GM19328 (cell line): ENCODE measurements around the gene CCL26.
"Not testable (repeated sequence)": the region's sequence is repeated elsewhere in the genome, so short reads cannot be mapped to it uniquely, and the experiment has no call there.

Experiments
- ATAC-seq: cut with Tn5 transposase; IDR thresholded peaks from one replicate; pipeline ENCODE4 v1.9.1; 2021; ENCODE audit warnings: mild to moderate bottlenecking, moderate library complexity; ENCODE audit not compliant: unreplicated experiment

CCL26 gene

GRCh38 chr7:75739796-75740672, 32.0 kb downstream of the CCL26 start:
- peak; percentile 13 for ATAC-seq

GRCh38 chr7:75738975-75739795, 32.8 kb downstream of the CCL26 start:
- peak; percentile 95 for ATAC-seq

- ATAC-seq, result no peak
Measured at GRCh38 chr7:75738604-75738974, 33.4 kb downstream of the CCL26 start, which contains the start of gene HIP1. HIP1 (minus strand) TSS chr7:75738941; CDS start chr7:75738920, 21 bp downstream.

DNA sequence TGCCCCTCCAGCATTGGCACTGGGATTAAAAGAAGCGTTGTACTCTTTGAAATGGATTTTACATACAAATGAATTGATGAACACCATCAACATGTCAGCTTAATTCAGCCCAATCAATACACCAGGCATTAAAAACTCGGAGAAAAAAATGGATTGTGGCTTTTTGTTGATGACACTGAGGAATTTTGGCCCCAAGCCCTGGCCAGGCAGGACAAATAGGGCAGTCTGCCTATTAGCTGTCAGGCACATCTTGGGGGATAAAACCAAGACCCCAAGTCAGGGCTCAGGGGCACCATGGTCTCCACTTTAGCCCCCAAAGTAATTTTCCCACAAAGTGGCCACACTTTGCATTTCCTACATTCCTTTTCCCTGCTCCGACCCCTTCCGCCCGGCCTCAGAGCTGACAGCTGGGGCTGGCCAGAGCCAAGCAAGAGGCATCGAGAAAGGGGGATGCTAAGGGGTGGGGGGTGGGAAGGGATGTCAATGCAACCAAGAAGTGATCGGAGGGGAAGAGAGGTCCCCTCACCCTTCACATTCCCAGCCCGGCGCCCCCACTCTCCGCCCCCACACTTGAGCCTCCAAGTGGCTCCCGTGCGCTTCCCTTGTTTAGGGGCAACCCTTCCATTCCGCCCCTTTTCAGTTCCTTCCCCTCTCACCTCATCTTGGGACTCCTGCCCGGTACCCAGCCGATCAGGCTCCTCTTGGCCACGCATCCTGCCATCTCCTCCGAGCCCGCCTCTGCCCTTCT, 34.0 kb downstream of the CCL26 start:
- no peak for ATAC-seq

DNA sequence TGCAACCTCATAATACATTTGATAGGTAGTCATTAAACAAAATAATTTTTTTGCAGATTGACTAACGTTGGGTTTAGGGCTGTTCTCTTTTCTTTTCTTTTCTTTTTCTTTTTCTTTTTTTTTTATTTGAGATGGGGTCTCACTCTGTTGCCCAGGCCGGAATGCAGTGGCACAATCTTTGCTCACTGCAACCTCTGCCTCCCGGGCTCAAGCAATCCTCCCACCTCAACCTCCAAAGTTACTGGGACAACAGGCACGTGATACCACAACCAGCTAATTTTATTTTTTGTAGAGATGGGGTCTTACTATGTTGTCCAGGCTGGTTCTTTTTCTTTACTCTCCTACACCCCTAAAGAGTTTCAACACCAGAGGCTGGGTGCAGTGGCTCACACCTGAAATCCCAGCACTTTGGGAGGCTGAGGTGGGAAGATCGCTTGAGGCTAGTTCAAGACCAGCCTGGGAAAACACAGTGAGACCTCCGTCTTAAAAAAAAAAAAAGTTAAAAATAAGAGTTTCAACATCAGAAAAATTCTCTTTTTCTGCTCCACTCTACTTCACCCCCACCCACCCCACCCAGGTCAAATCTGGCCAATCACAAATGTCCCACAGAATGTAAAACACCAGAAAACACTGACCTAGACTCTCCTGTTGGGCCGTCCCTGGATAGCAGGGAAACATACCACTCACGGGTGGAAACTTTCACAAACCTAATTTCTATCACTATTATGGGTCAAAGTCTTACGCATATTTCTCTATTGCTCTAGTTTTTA, 36.2 kb downstream of the CCL26 start:
- ATAC-seq, result no peak

DNA sequence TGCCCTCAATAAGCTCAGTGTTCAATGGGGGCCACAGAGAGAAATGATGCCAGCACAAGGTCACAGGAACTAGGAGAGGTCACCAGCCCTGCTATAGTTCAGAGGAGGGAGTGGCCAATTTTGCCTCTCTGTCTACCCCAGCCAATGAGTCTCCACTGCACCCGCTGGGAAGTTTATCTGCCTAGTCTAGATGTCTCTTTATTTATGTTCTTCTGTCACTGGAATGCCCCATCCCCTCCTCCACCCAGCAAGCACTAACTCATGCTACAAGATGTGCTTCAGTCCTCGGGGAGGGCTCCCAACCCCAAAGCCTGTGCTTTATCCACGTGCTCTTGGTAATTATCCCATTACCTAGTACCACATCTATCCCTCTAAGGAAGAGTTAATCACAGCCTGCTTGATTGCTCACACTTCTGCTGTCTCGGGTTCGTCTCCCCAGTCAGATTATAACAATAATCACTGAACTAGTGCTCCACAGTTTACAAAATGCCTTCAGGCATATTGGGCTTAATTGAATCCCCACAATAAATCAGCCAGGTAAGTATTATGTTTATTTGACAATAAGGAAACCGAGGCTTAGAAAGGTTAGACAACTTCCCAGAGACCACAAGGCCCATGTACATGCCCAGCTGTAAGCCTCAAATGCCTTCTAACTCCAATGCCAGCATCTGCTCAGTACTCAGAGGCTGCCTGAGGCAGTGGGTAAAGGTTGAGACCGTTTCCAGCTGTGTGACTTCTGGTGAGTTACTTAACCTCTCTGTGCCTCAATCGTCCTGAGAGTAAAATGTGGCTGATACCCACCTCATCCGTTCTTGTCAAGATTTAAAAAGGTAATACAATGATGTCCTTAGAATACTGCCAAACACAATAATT, 37.2 kb downstream of the CCL26 start:
- no peak for ATAC-seq

GRCh38 chr7:75732764-75733630, 39.0 kb downstream of the CCL26 start:
- ATAC-seq, result no peak

GRCh38 chr7:75732016-75732521, 39.9 kb downstream of the CCL26 start:
- no peak for ATAC-seq

DNA sequence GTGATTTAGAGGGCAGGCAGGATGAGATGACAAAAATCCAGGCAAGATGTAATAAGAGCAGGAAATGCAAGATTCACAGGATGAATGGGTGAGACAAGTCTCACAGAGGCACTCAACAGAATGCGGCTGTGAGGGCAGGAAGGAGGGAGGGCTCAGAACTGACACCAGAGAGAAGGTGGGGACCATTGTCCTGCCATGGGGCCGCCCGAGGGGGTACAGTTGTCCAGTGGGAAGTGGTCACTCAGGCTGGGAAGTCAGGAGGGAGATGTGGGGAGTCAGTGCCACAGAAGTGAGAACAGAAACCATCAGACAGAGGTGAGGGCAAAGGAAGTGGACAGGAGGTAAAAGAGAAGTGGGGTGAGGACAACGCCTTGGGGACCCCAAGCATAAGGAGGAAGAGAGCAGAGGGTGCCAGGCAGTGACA, 42.1 kb downstream of the CCL26 start:
- ATAC-seq, result no peak

- ATAC-seq, result no peak
Measured at GRCh38 chr7:75727881-75728593, 44.0 kb downstream of the CCL26 start.

DNA sequence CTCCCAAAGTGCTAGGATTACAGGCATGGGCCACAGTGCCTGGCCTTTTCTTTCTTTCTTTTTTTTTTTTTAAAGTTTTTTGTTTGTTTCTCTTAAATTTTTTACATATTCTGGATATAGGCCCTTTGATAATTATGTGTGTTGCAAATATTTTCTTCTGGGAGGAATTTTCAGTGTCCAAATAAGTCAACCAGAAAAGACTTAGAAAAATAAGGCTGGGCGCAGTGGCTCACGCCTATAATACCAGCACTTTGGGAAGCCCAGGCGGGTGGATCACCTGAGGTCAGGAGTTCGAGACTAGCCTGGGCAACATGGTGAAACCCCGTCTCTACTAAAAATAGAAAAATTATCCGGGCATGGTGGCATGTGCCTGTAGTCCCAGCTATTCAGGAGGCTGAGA, 44.7 kb downstream of the CCL26 start:
- not testable (repeated sequence) for ATAC-seq

- no peak for ATAC-seq
Measured at GRCh38 chr7:75725306-75725705, 46.7 kb downstream of the CCL26 start.

GRCh38 chr7:75723444-75723843, 48.6 kb downstream of the CCL26 start:
- no peak for ATAC-seq

GRCh38 chr7:75722373-75722772, 49.6 kb downstream of the CCL26 start:
- no peak for ATAC-seq

DNA sequence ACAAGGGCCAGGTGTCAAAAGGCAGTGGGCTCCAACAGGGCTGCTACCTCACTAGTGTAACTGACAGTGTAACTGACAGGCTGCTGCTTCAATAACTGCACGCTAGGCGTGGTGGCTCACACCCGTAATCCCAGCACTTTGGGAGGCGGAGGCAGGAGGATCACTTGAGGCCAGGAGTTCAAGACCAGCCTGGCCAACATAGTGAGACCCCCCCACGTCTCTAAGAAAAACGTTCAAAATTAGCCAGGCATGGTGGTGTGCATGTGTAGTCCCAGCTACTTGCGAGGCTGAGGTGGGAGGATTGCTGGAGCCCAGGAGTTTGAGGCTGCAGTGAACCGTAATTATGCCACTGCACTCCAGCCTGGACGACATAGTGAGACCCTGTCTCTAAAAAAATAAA, 50.1 kb downstream of the CCL26 start:
- ATAC-seq, result not testable (repeated sequence)

- no peak for ATAC-seq
Measured at GRCh38 chr7:75721426-75721825, 50.6 kb downstream of the CCL26 start.

DNA sequence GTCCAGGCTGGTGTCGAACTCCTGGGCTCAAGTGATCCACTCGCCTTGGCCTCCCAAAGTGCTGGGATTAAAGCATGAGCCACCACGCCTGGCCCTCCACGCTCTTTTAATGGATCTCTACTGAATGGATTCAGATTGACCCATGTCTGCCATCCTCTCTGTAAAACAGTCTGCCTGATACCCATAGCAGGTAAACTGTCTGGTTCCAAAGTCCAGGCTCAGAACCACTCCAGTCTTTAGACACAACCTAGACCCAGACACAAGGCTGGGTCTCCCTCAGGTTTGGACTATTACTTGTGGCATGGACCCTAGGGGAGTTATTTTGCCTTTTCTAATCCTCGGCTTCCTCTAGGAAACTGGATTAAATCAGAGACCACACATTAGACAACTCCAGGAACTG, 52.4 kb downstream of the CCL26 start:
- ATAC-seq, result no peak
